ENCODE results near the gene CMTM1.

CMTM1 gene

DNA sequence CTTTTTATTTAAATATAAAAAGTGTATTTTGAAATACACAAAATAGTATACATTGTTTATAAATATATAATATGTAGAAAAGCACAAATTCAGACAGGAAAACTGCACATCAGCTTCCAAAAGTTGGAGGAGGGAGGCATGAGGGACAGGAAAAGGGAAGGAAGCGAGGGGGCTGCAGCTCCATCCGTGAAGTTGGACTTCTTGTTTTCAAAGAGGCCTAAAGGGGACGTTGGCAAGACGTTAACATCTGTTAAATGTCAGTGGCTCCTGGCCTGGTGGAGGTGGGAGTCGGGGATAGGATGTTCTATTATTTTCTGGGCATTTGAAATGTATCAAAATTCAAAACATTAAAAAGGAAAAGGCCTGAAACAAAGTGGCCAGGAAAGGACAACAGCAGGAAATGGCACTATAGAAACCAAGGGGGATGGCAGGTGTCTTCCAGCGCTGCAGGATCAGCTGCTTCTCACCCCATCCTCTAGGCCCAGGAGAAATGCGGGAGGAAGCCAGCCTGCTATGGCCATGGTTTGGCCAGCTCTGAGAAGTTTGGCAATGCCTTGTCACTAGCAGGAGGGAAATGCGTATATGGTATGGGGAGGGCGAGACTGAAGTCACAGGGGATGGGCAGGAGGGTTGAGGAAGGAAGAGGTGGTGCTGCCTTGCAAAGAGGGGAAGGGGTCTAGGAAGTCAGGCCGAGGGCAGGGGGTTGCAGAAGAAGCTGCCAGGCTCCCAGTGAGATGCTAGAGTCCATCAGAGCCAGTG, 19.4 kb downstream of the CMTM1 start:
- TF ChIP-seq, protein P1, sequence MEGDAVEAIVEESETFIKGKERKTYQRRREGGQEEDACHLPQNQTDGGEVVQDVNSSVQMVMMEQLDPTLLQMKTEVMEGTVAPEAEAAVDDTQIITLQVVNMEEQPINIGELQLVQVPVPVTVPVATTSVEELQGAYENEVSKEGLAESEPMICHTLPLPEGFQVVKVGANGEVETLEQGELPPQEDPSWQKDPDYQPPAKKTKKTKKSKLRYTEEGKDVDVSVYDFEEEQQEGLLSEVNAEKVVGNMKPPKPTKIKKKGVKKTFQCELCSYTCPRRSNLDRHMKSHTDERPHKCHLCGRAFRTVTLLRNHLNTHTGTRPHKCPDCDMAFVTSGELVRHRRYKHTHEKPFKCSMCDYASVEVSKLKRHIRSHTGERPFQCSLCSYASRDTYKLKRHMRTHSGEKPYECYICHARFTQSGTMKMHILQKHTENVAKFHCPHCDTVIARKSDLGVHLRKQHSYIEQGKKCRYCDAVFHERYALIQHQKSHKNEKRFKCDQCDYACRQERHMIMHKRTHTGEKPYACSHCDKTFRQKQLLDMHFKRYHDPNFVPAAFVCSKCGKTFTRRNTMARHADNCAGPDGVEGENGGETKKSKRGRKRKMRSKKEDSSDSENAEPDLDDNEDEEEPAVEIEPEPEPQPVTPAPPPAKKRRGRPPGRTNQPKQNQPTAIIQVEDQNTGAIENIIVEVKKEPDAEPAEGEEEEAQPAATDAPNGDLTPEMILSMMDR (IDR thresholded peaks at IDR 0.05; ENCODE audit: borderline replicate concordance, insufficient read depth, low read depth, low read length), result no peak
- H3K4me3 ChIP-seq (ENCODE audit: low read depth, low read length), result no peak overlapping the region

DNA sequence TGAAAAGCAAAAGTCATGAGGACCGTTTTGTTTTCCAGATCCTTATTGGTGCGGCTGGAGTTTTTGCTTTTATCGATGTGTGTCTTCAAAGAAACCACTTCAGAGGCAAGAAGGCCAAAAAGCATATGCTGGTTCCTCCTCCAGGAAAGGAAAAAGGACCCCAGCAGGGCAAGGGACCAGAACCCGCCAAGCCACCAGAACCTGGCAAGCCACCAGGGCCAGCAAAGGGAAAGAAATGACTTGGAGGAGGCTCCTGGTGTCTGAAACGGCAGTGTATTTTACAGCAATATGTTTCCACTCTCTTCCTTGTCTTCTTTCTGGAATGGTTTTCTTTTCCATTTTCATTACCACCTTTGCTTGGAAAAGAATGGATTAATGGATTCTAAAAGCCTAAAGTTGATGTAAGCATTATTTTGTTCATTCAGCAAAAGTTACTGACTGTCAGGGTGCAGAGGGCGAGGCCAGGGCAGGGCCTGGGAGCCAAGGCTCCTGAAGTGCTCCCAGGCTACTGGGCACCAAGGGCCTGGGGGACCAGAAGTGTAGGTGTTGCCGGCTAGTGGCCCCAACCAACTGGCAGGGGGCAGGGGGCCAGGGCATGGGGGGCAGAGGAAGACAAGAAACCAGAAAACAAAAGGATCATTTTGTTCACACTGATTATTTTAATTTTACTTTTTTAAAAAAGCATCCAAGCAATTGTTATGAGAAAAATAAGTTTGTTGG, 21.8 kb downstream of the CMTM1 start:
- TF ChIP-seq, protein P1 (IDR thresholded peaks at IDR 0.05; ENCODE audit: borderline replicate concordance, insufficient read depth, low read depth, low read length), result no peak
- no peak overlapping the region for H3K4me3 ChIP-seq (ENCODE audit: low read depth, low read length)

DNA sequence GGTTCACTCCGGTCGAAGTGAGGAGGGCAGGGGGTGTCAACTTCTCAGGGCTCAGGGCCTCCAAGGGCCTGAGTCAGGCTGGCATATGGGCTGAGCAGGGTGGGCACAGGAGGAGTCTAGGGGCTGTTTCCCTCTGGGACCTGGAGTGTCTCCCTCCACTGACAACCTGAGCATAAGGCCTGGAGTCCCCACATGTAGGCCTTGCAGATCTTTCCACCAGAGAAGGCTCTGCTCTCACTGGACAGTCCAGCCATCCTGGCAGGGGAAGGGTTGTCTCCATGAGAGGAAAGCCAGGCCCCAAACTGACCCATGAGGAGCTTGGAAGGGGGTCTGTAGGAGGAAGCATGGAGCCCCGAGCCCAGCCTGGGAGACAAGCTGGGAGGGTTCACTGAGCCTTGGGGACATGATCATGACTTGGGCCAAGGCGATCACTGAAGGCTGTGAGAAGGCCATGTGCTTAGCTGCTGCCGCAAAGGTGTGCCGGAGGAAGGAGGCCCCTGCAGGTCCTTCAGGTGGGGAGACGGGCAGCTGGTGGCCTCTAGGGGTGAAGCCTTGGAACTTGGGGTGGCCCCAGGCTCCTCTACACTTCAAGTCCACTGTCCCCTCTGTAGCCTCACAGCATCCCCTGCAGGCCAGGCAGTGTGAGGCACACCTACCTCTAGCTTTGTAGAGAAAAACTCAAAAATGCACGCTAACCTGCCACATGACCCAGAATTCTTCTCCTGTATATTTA, 22.9 kb downstream of the CMTM1 start:
- H3K4me3 ChIP-seq (ENCODE audit: low read depth, low read length), result no peak overlapping the region
- TF ChIP-seq, protein P1 (IDR thresholded peaks at IDR 0.05; ENCODE audit: borderline replicate concordance, insufficient read depth, low read depth, low read length), result peak; percentile 98

DNA sequence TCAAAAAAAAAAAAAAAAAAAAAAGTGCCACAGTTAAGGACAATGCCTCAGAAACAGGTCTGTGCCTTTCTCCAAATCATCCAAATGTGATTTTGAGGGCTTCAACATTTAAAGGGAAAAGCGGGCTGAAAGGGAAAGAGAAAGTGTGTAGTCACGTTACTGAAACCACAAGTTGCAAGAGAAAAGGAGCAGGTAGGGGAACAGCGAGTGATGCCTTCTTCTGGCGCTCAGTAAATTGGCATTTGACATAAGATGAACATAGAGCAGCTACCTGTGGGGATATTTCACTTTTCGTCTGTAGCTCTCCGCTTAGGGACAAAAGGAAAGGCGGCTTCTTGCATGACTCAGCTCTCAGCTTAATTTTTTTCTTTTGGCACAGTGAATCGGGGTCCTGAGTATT, 24.1 kb downstream of the CMTM1 start:
- no peak overlapping the region for H3K4me3 ChIP-seq (ENCODE audit: low read depth, low read length)
- TF ChIP-seq, protein P1 (IDR thresholded peaks at IDR 0.05; ENCODE audit: borderline replicate concordance, insufficient read depth, low read depth, low read length), result no peak

DNA sequence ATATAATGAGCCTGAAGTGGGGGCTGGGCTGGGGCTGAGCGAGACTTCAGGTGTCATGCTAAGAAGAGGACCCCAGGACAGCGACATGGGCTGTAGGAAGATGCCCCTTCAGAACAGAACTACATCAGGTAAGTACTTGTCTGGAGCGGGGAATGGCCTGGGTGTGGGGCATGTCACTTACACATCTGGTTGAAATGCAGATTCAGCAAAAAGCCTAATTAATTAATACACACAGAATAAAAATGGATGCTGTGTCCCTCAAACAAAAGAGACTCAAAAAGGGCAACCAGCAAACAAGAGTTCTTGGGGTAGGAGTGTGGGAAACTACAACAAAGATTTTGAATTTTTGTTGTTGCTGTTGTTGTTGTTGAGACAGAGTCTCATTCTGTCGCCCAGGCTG, 24.8 kb downstream of the CMTM1 start:
- TF ChIP-seq, protein P1 (IDR thresholded peaks at IDR 0.05; ENCODE audit: borderline replicate concordance, insufficient read depth, low read depth, low read length), result no peak
- no peak overlapping the region for H3K4me3 ChIP-seq (ENCODE audit: low read depth, low read length)

DNA sequence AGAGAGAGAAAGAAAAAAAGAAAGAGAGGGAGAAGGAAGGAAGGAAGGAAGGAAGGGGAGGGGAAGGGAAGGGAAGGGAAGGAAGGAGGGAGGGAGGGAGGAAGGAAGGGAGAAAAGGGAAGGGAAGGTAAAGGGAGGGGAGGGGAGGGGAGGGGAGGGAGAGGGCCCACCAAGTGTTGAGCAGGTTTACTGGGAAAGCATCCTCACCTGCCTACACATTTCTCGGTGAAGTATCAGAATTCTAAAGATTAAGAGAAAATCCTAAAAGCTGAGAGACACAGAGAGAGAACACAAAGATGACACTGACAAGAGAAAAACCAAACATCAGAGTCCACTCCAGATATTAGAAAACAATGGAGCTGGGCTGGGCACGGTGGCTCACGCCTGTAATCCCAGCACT, 26.0 kb downstream of the CMTM1 start:
- no peak overlapping the region for H3K4me3 ChIP-seq (ENCODE audit: low read depth, low read length)
- TF ChIP-seq, protein P1 (IDR thresholded peaks at IDR 0.05; ENCODE audit: borderline replicate concordance, insufficient read depth, low read depth, low read length), result no peak

Data from GM12875 (cell line).